ENCODE results near the gene MCOLN1. TPM values are rescaled to one million over a fixed set of nuclear protein-coding genes. Genes with fewer than 3 reads are reported as not detected.

The MCOLN1 gene
- total RNA-seq, 1 donor from 2014 or later = 24.4 TPM

GRCh38 chr19:7539827-7540425, 17.5 kb downstream of the MCOLN1 start:
- H3K4me3 Mint-ChIP-seq = peak overlapping the region; percentile 44
- peaks cover 8% of the 10 kb centered on the region for H3K4me1 Mint-ChIP-seq
- H3K27me3 Mint-ChIP-seq (ENCODE audit: low read depth) = no peaks in the 10 kb centered on the region
- TF ChIP-seq, protein P1, sequence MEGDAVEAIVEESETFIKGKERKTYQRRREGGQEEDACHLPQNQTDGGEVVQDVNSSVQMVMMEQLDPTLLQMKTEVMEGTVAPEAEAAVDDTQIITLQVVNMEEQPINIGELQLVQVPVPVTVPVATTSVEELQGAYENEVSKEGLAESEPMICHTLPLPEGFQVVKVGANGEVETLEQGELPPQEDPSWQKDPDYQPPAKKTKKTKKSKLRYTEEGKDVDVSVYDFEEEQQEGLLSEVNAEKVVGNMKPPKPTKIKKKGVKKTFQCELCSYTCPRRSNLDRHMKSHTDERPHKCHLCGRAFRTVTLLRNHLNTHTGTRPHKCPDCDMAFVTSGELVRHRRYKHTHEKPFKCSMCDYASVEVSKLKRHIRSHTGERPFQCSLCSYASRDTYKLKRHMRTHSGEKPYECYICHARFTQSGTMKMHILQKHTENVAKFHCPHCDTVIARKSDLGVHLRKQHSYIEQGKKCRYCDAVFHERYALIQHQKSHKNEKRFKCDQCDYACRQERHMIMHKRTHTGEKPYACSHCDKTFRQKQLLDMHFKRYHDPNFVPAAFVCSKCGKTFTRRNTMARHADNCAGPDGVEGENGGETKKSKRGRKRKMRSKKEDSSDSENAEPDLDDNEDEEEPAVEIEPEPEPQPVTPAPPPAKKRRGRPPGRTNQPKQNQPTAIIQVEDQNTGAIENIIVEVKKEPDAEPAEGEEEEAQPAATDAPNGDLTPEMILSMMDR (conservative IDR thresholded peaks at IDR 0.05) = no peak
- no peak overlapping the region for H3K27ac Mint-ChIP-seq (ENCODE audit: unreplicated experiment)
- peaks cover 3% of the 10 kb centered on the region for H3K36me3 Mint-ChIP-seq (ENCODE audit: low read depth)
- no peak for DNase-seq (ENCODE audit: low read depth, low spot score)
- no peaks in the 10 kb centered on the region for H3K9me3 Mint-ChIP-seq

GRCh38 chr19:7540761-7541474, 18.5 kb downstream of the MCOLN1 start:
- DNase-seq (ENCODE audit: low read depth, low spot score) = no peak
- Mint-ChIP-seq H3K27me3 (ENCODE audit: low read depth) (no peaks in the 10 kb centered on the region), H3K9me3 (no peaks in the 10 kb centered on the region), H3K4me1 (peaks cover 4% of the 10 kb centered on the region), H3K36me3 (ENCODE audit: low read depth) (peaks cover 3% of the 10 kb centered on the region), H3K4me3 (no peak overlapping the region), H3K27ac (ENCODE audit: unreplicated experiment) (no peak overlapping the region)
- TF ChIP-seq, protein P1 (conservative IDR thresholded peaks at IDR 0.05) = no peak

DNA sequence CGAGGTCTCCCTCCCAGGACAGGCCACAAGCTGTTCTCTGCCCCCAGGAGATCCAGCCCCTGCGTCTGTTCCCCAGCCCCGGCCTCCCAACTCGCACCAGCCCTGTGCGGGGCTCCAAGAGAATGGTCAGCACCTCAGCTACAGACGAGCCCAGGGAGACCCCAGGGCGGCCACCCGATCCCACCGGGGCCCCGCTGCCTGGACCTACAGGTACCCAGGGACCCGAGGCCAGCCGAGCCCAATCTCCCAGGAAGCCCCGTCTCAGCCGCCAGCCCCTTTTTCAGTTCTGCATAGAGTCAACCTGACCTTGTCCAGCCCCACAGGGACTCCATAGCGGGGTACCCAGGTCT, 19.0 kb downstream of the MCOLN1 start:
- Mint-ChIP-seq H3K36me3 (ENCODE audit: low read depth) (peaks cover 3% of the 10 kb centered on the region), H3K4me1 (peaks cover under 1% of the 10 kb centered on the region), H3K27me3 (ENCODE audit: low read depth) (no peaks in the 10 kb centered on the region), H3K27ac (ENCODE audit: unreplicated experiment) (no peak overlapping the region), H3K9me3 (no peaks in the 10 kb centered on the region), H3K4me3 (no peak overlapping the region)
- TF ChIP-seq, protein P1 (conservative IDR thresholded peaks at IDR 0.05) = no peak
- DNase-seq (ENCODE audit: low read depth, low spot score) = no peak

DNA sequence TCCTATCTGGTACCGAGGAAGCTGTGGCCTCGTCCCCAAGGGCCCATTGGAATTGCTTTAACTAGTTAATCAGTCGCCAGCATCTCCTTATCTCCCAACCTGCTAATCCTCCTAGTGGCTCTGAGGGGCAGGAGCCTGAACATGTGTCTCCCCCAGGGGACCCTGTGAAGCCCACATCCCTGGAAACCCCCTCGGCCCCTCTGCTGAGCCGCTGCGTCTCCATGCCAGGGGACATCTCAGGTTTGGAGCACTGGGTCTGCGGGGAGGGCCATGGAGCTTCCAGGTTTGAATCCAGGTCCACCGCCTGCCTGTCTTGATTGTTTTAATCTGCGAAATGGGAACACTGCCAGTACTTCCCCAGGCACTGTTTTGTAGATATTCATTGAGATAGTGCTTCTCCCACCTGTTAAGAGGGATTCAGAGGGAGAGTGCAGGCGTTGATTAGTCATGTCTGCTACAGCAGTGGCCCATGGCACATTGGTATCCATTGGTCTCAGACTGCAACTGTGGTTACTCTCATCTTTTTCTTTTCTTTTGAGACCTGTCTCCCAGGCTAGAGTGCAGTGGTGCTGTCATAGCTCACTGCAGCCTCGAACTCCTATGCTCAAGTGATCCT, 19.5 kb downstream of the MCOLN1 start:
- no peaks in the 10 kb centered on the region for H3K4me1 Mint-ChIP-seq
- no peaks in the 10 kb centered on the region for H3K9me3 Mint-ChIP-seq
- TF ChIP-seq, protein P1 (conservative IDR thresholded peaks at IDR 0.05) = no peak
- no peak for DNase-seq (ENCODE audit: low read depth, low spot score)
- peak overlapping the region; percentile 31 for H3K4me3 Mint-ChIP-seq
- H3K27ac Mint-ChIP-seq (ENCODE audit: unreplicated experiment) = no peak overlapping the region
- H3K36me3 Mint-ChIP-seq (ENCODE audit: low read depth) = peaks cover 3% of the 10 kb centered on the region
- no peaks in the 10 kb centered on the region for H3K27me3 Mint-ChIP-seq (ENCODE audit: low read depth)

DNA sequence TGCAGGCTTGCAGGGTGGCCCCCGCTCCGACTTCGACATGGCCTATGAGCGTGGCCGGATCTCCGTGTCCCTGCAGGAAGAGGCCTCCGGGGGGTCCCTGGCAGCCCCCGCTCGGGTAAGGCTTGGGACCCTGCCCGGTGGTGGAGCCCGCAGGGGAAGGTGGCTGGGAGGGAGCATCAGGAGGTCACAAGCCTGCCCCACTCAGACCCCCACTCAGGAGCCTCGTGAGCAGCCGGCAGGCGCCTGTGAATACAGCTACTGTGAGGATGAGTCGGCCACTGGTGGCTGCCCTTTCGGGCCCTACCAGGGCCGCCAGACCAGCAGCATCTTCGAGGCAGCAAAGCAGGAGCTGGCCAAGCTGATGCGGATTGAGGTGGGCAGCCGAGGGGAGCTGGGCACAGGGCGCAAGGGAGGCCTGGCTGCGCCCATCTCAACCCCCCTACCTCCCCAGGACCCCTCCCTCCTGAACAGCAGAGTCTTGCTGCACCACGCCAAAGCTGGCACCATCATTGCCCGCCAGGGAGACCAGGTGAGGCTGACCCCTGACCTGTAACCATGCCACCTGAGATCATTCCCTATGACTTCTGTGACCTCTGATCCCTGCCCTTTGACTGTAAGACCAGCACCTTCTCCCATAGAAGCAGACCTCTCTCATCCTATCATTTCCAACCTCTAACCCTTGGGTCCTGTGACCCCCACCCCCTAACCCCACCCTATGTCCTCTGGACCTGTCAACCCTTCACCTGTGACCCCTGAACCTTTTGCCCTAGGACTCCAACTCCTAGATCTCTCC, 20.3 kb downstream of the MCOLN1 start:
- no peak for DNase-seq (ENCODE audit: low read depth, low spot score)
- Mint-ChIP-seq H3K9me3 (no peaks in the 10 kb centered on the region), H3K27ac (ENCODE audit: unreplicated experiment) (no peak overlapping the region), H3K36me3 (ENCODE audit: low read depth) (peaks cover 3% of the 10 kb centered on the region), H3K4me1 (no peaks in the 10 kb centered on the region), H3K27me3 (ENCODE audit: low read depth) (no peaks in the 10 kb centered on the region), H3K4me3 (no peak overlapping the region)
- TF ChIP-seq, protein P1 (conservative IDR thresholded peaks at IDR 0.05) = no peak

Measured in neural crest cell (in vitro differentiated cells).